Liver (tissue), 9 donors: ENCODE measurements around the gene ACE2. TPM values are rescaled to one million over a fixed set of nuclear protein-coding genes. Genes with fewer than 3 reads are reported as not detected.

Source experiments
- DNase-seq: peaks from one replicate; pipeline ENCODE4 v3.0.0-alpha.2; 2017; ENCODE audit warnings: low spot score
- H3K27ac ChIP-seq, 2 donors: one replicate each; pipeline ENCODE4 v1.7.0; 2013; ENCODE audit warnings: inconsistent platforms in 2 of 2, low read length in 2 of 2, control low read depth in 1 of 2, low read depth in 1 of 2, mild to moderate bottlenecking in 1 of 2
- H3K27me3 ChIP-seq, 4 donors: one replicate each; pipeline versions ENCODE4 v1.6.1 to v1.7.0; 2013; ENCODE audit warnings: low read length in 3 of 4, inconsistent platforms in 1 of 4, mild to moderate bottlenecking in 1 of 4, moderate library complexity in 1 of 4; ENCODE audit not compliant: control insufficient read depth in 4 of 4, insufficient read depth in 4 of 4
- H3K36me3 ChIP-seq, 4 donors: one replicate each; pipeline versions ENCODE4 v1.6.1 to v1.7.0; 2013; ENCODE audit warnings: low read length in 3 of 4, mild to moderate bottlenecking in 3 of 4, low read depth in 1 of 4, moderate library complexity in 1 of 4; ENCODE audit not compliant: control insufficient read depth in 4 of 4, insufficient read depth in 3 of 4
- H3K4me1 ChIP-seq, 4 donors: one replicate each; pipeline versions ENCODE4 v1.6.1 to v1.7.0; 2013; ENCODE audit warnings: low read length in 3 of 4, mild to moderate bottlenecking in 3 of 4, moderate library complexity in 1 of 4; ENCODE audit not compliant: control insufficient read depth in 4 of 4, insufficient read depth in 4 of 4
- H3K4me3 ChIP-seq, 3 donors: one replicate each; pipeline versions ENCODE4 v1.6.1 to v1.7.0; 2013; ENCODE audit warnings: low read length in 3 of 3, control low read depth in 1 of 3, low read depth in 1 of 3, mild to moderate bottlenecking in 1 of 3
- H3K9ac ChIP-seq, 2 donors: one replicate each; pipeline ENCODE4 v1.7.0; 2013; ENCODE audit warnings: low read length in 2 of 2, mild to moderate bottlenecking in 2 of 2, moderate library complexity in 2 of 2, control low read depth in 1 of 2, low read depth in 1 of 2
- H3K9me3 ChIP-seq, 4 donors: one replicate each; pipeline versions ENCODE4 v1.6.1 to v1.7.0; 2013; ENCODE audit warnings: low read length in 3 of 4; ENCODE audit not compliant: control insufficient read depth in 4 of 4
- EGR1 ChIP-seq, 2 donors: IDR thresholded peaks; 2 replicates each; pipeline ENCODE4 v1.6.1; 2016 to 2018; ENCODE audit warnings: antibody characterized with exemption in 2 of 2, low read depth in 2 of 2
- FOXA1 ChIP-seq: IDR thresholded peaks from 2 replicates; pipeline ENCODE4 v1.6.1; 2016; ENCODE audit warnings: antibody characterized with exemption
- FOXA2 ChIP-seq: IDR thresholded peaks from 2 replicates; pipeline ENCODE4 v1.6.1; 2016; ENCODE audit warnings: antibody characterized with exemption
- GABPA ChIP-seq, 2 donors: IDR thresholded peaks in 1 of 2; conservative IDR thresholded peaks in 1 of 2; 2 replicates each; pipeline ENCODE4 v1.6.1; 2016; ENCODE audit warnings: antibody characterized with exemption in 2 of 2, mild to moderate bottlenecking in 1 of 2, moderate library complexity in 1 of 2
- JUND ChIP-seq, 2 donors: IDR thresholded peaks; 2 replicates each; pipeline ENCODE4 v1.6.1; 2016; ENCODE audit warnings: antibody characterized with exemption in 2 of 2
- NR2F2 ChIP-seq: IDR thresholded peaks from 2 replicates; pipeline ENCODE4 v1.6.1; 2016; ENCODE audit warnings: antibody characterized with exemption
- RAD21 ChIP-seq, 2 donors: IDR thresholded peaks; 2 replicates each; pipeline ENCODE4 v1.6.1; 2016; ENCODE audit warnings: antibody characterized with exemption in 2 of 2, mild to moderate bottlenecking in 2 of 2
- SP1 ChIP-seq: IDR thresholded peaks from 2 replicates; pipeline ENCODE4 v1.6.1; 2018; ENCODE audit warnings: antibody characterized with exemption, mild to moderate bottlenecking
- TAF1 ChIP-seq: conservative IDR thresholded peaks from 2 replicates; pipeline ENCODE4 v1.6.1; 2016; ENCODE audit warnings: antibody characterized with exemption, mild to moderate bottlenecking
- YY1 ChIP-seq: IDR thresholded peaks from 2 replicates; pipeline ENCODE4 v1.6.1; 2016; ENCODE audit warnings: antibody characterized with exemption, mild to moderate bottlenecking
- WGBS: extraction: QIAGEN DNeasy Blood & Tissue Kit; methylation state at CpG from one replicate; pipeline ENCODE4 v1.1.7; 2013; 5-methylcytosine and 5-hydroxymethylcytosine counted together
- polyA plus RNA-seq, 2 donors: library from polyadenylated mRNA; stranded (reverse) in 1 of 2; unstranded in 1 of 2; fragments of 200-250 nt in 1 of 2; fragments of >200 nt in 1 of 2; fragmentation: Nextera tagmentation in 1 of 2; extraction: Ambion mirVana in 1 of 2; gene quantifications; one replicate each; pipeline versions ENCODE4 v1.2.1 to v1.2.3, GENCODE V29; 2013 to 2015
- total RNA-seq, 2 donors: library from RNA; depleted of rRNA; stranded (reverse); fragments of >200 nt; gene quantifications; one replicate each; pipeline ENCODE4 v1.2.3, GENCODE V29; 2014
- TF ChIP-seq, protein P1 (sequence below): IDR thresholded peaks from 2 replicates; pipeline ENCODE4 v1.6.1; 2016; ENCODE audit warnings: antibody characterized with exemption
- TF ChIP-seq, protein P2 (sequence below): fragments of 150-350 bp; IDR thresholded peaks from 2 replicates; pipeline ENCODE4 v1.5.1; 2017; ENCODE audit warnings: improper control_type of control experiment, low read depth, low read length; ENCODE audit not compliant: missing input control
- TF ChIP-seq, protein P3 (sequence below): IDR thresholded peaks from 2 replicates; pipeline ENCODE4 v1.6.1; 2016; ENCODE audit warnings: antibody characterized with exemption
- TF ChIP-seq, protein P4 (sequence below): IDR thresholded peaks from 2 replicates; pipeline ENCODE4 v1.6.1; 2016; ENCODE audit warnings: antibody characterized with exemption
- TF ChIP-seq, protein P5 (sequence below): IDR thresholded peaks from 2 replicates; pipeline ENCODE4 v1.6.1; 2016; ENCODE audit warnings: antibody characterized with exemption, mild to moderate bottlenecking
- donor health status: healthy.
- donor health status: healthy.
- donor health status: healthy.
- donor health status: healthy.
- donor health status: healthy.

The ACE2 gene
- total and polyA plus RNA-seq, 4 donors = 0.33 to 4.1 (median 0.56) TPM

DNA sequence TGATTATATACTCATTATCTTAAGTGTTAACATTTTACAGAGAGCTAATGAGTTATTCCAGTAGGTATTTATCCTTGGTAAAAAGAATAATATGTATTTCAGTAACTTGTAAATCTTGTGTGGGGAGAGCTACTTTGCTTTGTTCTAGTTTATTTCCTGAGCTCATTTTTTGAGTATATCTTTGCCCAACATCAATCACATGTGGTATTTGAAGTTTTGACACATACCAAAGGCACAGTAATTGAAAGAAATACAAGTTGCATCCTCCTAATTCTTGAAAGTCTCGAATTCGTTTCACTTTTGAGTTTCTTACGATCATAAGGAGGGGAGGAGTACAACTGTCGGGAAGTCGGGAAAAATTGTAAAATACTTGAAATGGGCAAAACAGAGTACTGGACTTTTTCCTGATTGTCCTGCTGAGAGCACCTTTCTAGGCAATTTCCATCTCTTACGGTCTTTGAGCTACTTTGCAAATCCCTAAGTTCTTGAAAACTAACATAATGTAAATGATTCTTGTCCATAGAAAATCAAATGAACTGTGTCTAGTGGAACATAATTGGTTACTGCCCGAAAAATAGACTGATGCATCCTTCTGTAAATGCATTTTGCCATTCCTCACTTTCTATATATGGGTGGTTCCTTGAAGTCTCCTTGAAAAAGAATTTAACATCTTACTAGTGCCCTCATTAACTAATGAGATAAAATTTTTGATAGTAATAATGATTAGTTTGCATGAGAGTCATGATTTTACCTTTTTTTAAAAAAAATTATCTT is 43.2 kb upstream of the ACE2 start:
- TF ChIP-seq, protein P1, sequence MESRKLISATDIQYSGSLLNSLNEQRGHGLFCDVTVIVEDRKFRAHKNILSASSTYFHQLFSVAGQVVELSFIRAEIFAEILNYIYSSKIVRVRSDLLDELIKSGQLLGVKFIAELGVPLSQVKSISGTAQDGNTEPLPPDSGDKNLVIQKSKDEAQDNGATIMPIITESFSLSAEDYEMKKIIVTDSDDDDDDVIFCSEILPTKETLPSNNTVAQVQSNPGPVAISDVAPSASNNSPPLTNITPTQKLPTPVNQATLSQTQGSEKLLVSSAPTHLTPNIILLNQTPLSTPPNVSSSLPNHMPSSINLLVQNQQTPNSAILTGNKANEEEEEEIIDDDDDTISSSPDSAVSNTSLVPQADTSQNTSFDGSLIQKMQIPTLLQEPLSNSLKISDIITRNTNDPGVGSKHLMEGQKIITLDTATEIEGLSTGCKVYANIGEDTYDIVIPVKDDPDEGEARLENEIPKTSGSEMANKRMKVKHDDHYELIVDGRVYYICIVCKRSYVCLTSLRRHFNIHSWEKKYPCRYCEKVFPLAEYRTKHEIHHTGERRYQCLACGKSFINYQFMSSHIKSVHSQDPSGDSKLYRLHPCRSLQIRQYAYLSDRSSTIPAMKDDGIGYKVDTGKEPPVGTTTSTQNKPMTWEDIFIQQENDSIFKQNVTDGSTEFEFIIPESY = no peak
- TF ChIP-seq YY1 (no peak), RAD21 (IDR thresholded peaks at IDR 0.05) (no peak), TAF1 (no peak), NR2F2 (no peak), GABPA (IDR thresholded peaks at IDR 0.05 in 1 of 2, conservative IDR thresholded peaks at IDR 0.05 in 1 of 2) (no peak), EGR1 (IDR thresholded peaks at IDR 0.05; ENCODE audit: low read depth in 2 of 2) (no peak), FOXA2 (no peak), FOXA1 (no peak), JUND (IDR thresholded peaks at IDR 0.05) (no peak), SP1 (no peak)
- TF ChIP-seq, protein P2, sequence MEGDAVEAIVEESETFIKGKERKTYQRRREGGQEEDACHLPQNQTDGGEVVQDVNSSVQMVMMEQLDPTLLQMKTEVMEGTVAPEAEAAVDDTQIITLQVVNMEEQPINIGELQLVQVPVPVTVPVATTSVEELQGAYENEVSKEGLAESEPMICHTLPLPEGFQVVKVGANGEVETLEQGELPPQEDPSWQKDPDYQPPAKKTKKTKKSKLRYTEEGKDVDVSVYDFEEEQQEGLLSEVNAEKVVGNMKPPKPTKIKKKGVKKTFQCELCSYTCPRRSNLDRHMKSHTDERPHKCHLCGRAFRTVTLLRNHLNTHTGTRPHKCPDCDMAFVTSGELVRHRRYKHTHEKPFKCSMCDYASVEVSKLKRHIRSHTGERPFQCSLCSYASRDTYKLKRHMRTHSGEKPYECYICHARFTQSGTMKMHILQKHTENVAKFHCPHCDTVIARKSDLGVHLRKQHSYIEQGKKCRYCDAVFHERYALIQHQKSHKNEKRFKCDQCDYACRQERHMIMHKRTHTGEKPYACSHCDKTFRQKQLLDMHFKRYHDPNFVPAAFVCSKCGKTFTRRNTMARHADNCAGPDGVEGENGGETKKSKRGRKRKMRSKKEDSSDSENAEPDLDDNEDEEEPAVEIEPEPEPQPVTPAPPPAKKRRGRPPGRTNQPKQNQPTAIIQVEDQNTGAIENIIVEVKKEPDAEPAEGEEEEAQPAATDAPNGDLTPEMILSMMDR = no peak
- TF ChIP-seq, protein P3, sequence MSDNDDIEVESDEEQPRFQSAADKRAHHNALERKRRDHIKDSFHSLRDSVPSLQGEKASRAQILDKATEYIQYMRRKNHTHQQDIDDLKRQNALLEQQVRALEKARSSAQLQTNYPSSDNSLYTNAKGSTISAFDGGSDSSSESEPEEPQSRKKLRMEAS = no peak
- TF ChIP-seq, protein P4, sequence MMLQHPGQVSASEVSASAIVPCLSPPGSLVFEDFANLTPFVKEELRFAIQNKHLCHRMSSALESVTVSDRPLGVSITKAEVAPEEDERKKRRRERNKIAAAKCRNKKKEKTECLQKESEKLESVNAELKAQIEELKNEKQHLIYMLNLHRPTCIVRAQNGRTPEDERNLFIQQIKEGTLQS = no peak
- TF ChIP-seq, protein P5, sequence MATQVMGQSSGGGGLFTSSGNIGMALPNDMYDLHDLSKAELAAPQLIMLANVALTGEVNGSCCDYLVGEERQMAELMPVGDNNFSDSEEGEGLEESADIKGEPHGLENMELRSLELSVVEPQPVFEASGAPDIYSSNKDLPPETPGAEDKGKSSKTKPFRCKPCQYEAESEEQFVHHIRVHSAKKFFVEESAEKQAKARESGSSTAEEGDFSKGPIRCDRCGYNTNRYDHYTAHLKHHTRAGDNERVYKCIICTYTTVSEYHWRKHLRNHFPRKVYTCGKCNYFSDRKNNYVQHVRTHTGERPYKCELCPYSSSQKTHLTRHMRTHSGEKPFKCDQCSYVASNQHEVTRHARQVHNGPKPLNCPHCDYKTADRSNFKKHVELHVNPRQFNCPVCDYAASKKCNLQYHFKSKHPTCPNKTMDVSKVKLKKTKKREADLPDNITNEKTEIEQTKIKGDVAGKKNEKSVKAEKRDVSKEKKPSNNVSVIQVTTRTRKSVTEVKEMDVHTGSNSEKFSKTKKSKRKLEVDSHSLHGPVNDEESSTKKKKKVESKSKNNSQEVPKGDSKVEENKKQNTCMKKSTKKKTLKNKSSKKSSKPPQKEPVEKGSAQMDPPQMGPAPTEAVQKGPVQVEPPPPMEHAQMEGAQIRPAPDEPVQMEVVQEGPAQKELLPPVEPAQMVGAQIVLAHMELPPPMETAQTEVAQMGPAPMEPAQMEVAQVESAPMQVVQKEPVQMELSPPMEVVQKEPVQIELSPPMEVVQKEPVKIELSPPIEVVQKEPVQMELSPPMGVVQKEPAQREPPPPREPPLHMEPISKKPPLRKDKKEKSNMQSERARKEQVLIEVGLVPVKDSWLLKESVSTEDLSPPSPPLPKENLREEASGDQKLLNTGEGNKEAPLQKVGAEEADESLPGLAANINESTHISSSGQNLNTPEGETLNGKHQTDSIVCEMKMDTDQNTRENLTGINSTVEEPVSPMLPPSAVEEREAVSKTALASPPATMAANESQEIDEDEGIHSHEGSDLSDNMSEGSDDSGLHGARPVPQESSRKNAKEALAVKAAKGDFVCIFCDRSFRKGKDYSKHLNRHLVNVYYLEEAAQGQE = no peak
- H3K27ac ChIP-seq = no peak overlapping the region
- H3K4me3 ChIP-seq = no peak overlapping the region
- H3K4me1 ChIP-seq = no peaks in the 10 kb centered on the region
- no peaks in the 10 kb centered on the region for H3K9me3 ChIP-seq
- no peak overlapping the region for H3K9ac ChIP-seq
- WGBS = 89% methylated on average over 7 of the region's 7 CpGs
- no peaks in the 10 kb centered on the region for H3K36me3 ChIP-seq
- no peak for DNase-seq
- no peaks in the 10 kb centered on the region for H3K27me3 ChIP-seq
